LHCN-M2 (cell line): Measurements from ENCODE around the gene RIC1. TPM values are rescaled to one million over a fixed set of nuclear protein-coding genes. Genes with fewer than 3 reads are reported as not detected.
"Not testable (repeated sequence)": the region's sequence is repeated elsewhere in the genome, so short reads cannot be mapped to it uniquely, and the experiment has no call there.

ENCODE experiments used
- DNase-seq: peaks from one replicate; pipeline ENCODE4 v3.0.0-alpha.2; 2012; ENCODE audit warnings: low read depth
- total RNA-seq: library from RNA; depleted of rRNA; stranded (reverse); fragments of >200 nt; gene quantifications from 2 replicates; pipeline ENCODE4 v1.2.3, GENCODE V29; 2014

Gene RIC1
- total RNA-seq, 1 experiment from 2014 or later, result 21.1 TPM

DNA sequence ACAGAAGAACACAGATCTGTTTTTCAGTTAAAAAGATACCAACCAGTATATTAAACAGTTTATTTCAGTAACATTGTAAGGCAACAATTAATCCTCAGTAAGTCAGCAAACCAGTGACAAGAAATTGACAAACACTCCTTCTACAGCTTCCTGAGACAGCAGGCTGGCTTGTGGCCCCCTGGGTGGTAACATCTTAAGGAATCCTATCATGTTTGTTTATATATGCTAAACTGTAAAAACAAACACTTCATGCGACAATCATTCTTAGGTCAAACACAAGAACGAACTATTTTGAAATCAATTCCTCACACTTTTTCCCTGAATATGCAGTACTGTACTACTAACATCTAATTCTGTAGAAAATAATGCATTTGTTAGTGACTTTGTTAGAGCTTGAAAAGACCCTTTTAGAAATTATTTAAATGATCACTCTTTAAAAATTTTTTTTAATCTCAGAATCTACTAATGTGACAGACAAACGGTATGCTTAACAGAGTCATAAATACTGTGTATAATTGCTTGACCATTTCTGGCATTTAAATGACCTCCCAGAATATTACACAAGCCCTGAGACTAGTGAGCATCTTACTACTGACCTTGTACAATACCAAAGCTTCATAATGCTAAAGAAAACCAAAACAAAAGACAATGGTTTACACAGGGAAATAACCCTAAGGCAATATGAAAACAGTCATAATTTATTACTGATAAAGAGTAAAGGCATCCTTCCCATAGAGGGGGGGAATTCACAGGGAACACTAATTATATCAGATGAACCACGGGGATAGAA lies 155.8 kb downstream of the RIC1 start:
- no peak for DNase-seq

DNA sequence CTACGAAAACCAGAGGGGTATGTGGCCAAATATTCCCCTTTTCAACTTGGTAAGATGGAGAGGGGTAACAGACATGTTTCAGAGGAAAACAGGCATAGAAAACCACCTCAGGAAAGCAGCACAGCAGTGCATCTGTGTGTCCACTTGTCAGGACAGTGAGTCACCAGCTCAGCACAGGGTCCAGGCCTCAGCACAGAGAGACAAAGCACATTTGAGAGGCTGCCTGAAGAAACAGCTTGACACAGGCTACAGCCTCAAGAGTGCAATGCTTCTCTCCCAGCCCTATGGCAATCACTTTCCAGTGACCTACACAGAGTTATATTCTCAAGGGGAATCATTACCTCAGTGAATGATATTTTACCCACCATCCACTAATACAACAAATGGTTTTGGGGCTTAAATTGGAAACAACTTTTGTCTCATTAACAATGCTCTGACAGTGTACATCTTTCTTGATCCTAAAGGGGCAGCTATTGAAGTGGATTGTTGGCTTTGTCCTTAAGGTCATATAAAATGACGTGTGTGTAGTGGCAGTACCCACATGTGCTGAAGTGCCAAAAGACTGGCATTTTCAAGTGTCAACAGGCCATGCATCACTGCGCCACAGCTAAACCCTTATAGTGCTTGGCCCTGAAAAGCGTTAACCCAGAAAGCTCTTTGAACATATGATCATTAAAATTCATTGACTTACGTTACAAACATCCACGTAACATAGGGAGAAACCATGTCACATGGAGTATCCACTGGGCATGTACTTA lies 157.6 kb downstream of the RIC1 start:
- DNase-seq, result peak; percentile 14

DNA sequence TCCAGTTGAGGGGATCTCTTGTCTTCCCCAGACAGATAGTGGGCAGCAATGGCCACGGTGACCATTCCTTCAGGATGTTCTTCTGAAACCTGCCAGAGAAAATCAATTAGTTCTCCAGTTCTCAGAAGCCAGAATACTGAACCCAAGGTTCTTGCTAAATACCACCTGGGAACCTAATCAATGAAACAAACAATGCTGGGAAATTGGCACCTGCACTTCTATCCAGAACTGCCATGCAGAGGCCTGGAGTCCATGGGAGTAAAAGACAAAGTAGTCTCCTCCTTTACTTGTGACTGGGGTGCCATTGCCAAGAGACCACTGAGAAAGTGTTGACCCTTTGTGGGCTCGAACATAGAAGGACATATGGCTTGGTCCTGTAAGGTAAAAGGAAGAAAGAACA lies 158.3 kb downstream of the RIC1 start:
- no peak for DNase-seq

DNA sequence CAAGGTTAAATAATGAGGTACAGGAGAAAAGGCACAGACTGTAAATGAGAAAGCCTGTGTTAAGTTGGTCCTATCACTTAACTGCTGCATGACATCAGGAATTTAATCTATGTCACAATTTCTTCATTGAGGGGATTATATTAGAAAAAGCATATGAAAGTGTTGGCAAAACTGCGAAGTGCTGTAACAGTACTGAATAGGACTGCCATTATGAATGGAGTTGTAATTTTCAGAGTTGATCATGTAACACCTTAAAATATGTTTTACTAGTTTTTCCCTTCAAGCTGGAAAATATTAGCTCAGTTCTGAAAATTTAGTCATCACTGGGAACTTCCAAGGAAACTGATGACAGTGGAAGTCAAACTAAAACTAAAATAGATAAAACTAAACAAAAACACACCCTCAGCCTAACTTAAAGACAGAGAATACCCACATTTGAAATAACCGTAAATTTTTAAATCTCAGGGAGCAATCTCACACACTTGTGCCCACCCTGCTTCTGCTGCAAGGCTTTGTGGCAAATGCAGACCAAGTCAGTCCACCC lies 158.9 kb downstream of the RIC1 start:
- DNase-seq, result no peak

DNA sequence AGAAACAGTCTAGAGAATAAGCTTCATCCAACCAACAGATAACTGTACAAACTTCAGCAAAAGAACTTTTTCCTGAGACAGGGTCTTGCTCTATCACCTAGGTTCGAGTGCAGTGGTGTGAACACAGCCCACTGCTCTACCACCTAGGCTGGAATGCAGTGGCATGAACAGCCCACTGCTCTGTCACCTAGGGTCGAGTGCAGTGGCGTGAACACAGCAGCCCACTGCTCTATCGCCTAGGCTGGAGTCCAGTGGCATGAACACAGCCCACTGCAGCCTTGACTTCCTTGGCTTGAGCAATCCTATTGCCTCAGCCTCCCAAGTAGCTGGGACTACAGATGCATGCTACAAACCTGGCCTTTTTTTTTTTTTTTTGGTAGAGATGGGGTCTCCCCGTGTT lies 160.6 kb downstream of the RIC1 start:
- no peak for DNase-seq

DNA sequence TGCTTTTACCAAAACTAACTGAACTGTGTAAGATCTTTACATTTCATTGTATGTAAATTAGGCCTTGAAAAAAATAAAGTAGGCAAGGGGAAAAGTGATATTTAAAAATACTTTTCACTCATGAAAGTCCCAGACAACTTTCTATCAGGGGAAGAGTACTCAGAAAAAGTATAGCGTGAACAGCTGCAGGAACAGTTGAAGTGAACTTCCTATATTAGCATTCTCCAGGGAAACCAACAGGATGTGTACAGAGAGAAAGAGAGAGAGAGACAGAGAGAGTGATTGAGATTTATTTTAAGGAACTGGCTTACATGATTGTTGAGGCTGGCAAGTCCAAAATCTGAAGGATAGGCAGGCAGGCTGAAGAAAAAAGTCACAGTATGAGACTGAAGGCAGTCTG lies 162.0 kb downstream of the RIC1 start:
- peak; percentile 59 for DNase-seq

DNA sequence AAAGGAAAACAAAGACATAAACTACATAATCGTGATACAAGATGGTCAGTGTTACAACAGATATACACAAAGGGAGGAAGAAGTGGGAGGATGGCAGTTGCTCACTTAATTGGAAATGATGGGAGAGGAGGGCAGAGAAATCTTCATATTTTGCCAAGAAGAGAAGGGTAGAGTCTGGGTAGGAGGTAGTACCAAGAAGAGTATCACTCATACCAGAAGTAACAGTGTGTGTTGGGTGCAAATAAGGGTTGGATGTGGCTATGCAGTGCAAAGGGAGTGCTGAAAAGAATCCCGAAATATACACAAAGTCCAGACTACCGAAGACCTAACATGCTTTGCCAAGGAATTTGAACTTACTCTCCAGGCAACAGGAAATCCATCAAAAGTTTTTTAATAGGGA lies 163.0 kb downstream of the RIC1 start:
- no peak for DNase-seq

DNA sequence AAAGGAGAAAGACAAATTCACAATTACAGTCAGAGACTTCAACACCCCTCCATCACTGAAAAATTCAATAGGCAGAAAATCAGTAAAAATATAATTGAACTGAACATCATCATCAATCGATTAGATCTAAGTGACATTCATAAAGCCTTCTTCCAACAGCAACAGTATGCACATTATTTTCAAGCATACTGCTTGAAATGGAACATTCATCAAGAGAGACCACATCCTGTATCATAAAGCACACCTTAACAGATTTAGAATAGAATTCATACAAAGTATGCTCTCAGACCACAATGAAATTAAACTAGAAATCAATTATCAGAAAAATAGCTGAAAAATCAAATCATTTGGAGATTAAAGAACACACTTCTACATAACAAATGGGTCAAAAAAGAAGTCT lies 164.9 kb downstream of the RIC1 start:
- no peak for DNase-seq

DNA sequence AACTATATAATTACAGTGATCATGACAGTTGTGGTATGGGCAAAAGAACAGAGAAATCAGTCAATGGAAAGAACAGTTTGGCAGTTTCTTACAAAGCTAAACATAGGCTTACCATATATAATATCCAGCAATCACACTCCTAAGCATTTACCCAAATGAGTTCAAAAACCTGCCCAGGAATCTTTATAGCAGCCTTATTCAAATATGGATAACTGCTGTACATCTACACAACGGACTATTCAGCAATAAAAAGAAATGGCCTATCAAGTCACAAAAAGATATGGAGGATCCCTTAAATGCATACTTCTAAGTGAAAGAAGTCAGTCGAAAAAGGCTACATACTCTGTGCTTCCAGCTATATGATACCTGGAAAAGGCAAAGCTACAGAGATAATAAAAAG lies 167.4 kb downstream of the RIC1 start:
- DNase-seq, result no peak

DNA sequence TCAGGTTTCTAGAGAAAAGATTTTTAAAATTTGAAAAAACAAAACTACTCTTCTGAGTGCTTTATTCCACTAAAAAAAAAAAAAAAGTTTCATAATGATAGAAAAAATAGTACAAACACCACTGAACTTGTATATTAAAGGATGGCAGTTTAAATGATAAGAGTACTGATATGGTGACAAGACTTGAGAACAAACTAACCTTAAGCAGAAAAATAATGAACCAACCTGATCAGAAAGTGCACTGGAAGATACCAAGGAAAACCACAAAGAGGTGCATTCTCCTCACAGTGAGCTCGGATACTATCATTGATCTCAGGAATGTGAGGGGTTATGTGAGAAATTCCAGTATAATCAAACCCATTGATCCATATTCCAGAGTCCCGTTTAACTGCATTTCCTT lies 169.7 kb downstream of the RIC1 start:
- DNase-seq, result no peak

DNA sequence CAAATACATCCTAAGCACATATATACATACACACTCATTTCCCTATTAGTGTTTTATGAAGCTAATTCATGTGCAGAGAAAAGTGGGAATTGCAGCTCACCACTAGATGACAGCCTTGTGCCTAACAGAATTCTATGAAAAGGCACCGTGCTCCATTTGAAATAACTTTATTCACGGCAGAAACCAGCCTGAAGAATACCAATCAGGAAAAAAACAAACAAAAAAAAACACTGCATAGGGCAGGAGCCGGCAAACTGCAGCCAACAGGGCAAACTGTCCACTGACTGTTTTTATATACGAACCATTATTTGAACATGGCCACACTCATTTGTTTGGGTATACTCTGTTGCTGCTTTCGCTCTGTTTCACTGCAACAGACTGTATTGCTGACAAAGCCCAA lies 170.4 kb downstream of the RIC1 start:
- peak; percentile 62 for DNase-seq

DNA sequence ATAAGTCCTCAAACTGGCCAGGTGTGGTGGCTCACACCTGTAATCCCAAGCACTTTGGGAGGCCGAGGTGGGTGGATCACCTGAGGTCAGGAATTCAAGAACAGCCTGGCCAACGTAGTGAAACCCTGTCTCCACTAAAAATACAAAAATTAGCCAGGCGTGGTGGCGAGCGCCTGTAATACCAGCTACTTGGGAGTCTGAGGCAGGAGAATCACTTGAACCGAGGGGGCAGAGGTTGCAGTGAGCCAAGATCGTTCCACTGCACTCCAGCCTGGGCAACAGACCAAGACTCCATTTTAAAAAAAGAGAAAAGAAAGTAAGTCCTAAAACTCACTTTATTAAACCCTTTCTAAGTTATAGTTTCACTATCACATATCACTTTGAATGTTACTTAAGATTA lies 171.5 kb downstream of the RIC1 start:
- DNase-seq, result not testable (repeated sequence)

DNA sequence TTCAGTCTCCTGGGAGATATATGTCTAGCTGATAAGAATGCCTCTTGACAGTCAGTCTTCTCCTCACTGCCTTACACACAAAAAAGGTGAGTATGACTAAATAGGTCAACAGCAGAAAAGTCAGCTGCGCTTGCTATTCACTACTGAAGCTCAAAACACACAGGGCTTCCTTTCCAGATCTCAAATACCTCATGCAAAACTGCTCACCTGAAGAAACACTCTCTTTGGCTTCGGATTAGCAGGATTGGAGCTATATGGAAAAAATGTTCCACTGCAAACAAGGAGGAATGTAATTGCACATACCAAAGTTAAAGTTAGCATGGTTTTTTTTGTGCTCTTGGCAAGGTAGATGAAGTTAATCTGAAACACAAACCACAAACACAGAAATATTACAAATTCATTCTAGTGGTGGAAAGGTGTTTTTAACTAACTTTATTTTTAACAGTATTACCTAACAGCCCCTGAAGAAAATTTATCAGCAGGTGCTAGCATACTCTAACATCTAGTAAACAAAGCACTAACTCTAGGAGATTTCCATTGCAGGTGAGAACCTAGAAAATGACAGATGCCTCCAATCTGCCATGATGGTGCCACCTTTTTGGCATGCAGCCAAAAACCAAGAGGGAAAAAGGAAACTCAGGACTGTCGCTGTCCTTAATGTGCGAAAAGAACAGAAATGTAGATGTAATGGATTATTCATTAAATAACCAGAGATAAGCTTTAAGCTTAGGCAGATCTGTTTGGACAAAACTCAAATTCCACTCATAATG lies 172.2 kb downstream of the RIC1 start:
- no peak for DNase-seq

DNA sequence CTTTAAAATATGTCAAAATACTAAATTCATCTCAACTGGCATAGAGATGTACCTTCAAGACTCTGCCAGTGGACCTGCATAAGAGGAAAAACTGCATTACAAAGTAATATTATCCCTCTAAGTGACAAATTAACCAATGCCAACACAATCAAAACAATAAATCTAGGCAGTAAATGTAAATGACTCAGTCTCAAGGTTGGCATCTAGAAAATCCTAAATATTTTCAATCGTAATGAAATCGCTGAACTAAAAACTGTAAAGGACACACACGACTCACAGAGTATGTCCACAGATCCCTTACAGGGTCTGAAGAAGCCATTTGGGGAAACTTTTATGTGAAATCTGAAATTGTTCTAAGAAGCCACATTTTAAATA lies 172.8 kb downstream of the RIC1 start:
- DNase-seq, result no peak

DNA sequence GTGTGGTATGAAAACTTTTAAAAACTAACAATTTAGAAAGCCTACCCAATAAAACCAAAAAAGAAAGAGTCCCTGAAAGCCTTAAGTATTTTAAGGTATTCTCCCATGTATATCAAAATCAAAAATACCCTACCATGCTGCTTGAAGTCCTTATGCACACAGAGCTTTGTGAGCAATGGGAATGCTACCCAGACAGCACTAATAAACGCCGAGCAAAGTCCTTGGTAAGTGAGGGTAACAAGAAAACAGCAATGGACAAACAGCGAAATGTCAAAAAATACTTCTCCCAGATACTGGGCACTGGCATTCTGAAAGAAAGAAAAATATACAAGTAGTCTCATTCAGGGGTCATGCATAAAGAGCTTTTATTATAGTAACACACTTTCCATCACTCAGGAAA lies 176.6 kb downstream of the RIC1 start:
- DNase-seq, result no peak

DNA sequence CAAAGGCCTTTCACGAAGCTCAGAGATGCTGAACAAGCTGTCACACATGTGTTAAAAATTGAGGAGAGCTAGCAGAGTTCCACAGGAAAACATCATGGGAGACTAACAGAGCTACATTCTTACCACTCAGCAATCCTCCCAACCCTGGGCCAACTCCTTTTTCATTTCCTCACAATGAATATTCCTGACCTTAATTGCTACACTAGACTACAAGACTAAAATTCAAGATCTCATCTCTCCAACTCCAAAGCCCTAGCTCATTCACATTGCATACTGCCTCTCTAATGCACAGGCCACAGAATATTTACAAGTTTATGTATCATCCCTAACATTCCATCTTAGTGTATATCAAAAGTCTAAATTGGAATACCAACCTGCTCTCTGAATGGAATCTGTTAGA lies 182.8 kb downstream of the RIC1 start:
- DNase-seq, result no peak

DNA sequence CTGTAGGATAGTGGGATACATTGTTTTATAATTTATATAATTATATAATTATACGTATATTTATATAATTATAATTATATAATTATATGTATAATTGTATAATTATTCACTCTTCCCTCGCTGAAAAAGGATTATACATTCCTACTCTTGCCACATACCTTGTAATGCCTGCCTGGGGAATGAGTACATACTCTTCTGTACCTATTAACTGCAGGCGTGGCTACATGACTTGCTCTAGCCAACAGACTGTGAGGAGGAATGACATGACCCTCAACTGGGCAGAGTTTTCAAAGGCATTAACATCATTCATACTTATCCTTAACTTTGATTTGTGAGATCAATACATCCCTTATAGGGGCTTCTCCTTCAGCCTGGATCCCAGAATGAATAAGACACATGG lies 184.9 kb downstream of the RIC1 start:
- DNase-seq, result no peak

DNA sequence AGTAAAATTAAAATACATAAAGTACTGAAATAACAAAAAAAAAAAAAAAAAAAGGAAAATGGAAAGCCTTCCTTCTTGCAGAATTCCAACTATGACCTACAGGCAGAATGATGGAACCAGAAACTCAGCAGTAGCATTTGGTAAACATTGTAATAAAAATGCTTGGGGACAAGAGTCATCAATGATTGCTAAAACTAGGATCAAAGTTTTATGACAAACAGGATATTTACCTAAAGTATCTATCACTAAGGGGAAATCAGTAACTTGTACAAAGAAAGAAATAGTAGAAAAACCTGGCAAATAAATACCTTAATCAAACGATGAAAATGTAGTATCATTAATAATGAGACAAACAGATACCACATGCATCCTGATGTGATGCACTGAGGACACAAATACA lies 186.6 kb downstream of the RIC1 start:
- no peak for DNase-seq

DNA sequence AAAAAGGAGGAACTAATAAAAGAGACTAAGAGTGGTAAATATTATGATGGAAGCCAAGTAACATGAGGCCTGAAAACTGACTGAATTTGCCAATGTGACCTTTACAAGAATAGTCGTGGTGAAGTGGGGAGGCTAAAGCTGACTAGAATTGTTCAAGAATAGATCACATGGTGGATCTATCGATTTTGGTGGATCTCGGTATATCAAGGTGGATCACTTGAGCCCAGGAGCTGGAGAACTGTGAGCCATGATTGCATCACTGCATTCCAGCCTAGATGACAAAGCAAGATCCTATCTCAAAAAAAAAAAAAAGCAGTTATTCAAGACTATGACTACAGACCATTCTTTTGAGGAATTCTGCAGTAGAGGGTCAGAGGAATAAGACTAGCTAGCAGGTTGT lies 189.0 kb downstream of the RIC1 start:
- peak; percentile 36 for DNase-seq

DNA sequence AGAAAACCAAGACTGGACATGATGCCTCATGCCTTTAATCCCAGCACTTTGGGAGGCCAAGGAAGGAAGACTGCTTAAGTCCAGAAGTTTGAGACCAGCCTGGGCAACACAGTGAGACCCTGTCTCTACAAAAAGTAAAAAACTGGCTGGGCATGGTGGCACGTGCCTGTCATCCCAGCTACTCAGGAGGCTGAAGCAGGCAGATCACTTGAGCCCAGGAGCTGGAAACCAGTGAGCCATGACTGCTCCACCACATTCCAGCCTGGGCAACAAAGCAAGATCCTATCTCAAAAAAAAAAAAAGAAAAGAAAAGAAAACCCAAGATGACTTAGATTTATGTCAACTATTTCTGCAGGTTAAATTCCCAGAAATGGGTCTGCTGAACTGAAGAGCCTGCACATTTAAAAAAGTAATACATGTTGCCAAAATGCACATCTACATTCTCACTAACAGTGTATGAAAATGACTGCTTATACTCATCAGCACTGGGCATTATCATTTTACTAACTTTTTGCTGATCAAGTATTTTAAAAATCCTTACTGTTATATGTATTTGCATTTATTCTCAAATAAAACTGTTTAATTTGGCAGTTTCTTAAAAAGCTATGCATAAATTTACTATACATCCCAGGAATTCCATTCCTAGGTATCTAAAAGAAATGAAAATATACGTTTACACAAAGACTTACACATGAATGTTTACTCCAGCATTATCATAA lies 189.7 kb downstream of the RIC1 start:
- no peak for DNase-seq

DNA sequence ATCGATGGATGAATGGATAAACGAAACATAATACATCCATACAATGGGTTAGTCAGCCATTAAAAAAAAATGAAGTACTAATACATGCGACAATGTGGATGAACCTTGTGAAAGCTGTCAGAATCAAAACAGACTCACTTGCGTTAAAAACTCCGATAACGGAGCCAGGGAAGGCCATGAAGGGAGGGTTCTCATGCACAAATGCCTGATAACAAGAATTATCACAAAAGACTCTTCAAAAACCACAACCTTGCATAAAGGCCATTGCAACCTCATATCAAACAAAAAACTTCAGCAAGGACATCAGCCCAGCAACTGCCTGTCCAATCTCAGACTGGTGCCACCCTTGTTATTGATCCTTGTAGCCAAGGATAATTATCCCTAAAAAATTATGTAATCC lies 190.3 kb downstream of the RIC1 start:
- DNase-seq, result no peak

DNA sequence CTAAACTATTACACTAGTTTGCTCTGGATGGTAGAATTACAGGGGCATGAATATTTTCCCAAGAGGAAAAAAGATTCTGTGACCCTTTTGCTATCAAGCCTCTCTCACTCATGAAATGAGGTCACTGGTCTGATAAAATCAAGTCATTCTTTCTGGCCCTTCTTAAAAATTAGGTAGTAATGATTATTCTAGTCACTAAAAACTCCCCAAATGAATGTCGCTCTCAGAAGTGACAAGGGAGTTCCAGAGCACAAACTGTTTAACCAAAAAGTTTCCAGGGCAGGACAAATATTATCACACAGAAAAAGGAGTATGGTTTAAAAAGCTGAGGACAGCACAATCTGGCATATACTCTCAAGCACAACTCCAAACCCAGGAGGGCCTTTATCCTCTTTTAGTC lies 191.5 kb downstream of the RIC1 start:
- DNase-seq, result no peak
